Measurements from ENCODE around the gene APOL2. TPM values are rescaled to one million over a fixed set of nuclear protein-coding genes. Genes with fewer than 3 reads are reported as not detected.

The APOL2 gene
- total and polyA plus RNA-seq, 11 donors = 26.6 to 213 (median 53.3) TPM

DNA sequence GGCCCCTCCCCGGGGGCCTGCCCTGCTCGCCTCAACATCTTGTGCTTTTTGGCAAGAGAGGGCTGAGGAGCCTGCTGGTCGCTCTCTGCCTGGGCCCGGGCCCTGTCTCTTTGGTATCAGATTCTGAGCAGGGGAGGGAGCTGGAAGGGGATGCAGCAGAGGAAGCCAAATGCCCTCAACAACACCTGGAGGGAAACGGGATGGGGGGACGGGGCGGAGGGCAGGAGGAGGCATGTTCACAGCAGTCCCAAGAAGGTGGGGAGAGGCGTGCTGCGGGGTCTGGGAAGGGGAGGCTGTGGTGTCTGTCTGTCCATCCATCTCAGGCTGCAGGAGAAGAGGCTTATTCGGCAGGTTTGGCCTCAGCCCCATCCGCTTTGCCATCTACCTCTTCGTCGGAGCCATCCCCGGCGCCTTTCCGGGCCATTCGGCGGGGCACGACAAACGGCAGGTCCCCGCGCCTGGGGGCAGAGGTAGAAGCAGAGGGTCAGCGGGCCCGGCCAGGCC is 43.1 kb upstream of the APOL2 start:
- Histone ChIP-seq H3K9me3 (no peaks in the 10 kb centered on the region), H3K27ac (peak overlapping the region in 5 of 12 donors; percentile 27 to 55 (median 36)), H3K36me3 (peaks cover 5 to 84% (median 70%) of the 10 kb centered on the region in 9 donors), H3K27me3 (no peaks in the 10 kb centered on the region), H3K4me3 (no peak overlapping the region), H3K4me1 (peaks cover 0 to 31% (median 17%) of the 10 kb centered on the region in 12 donors)
- TF ChIP-seq, protein P1, sequence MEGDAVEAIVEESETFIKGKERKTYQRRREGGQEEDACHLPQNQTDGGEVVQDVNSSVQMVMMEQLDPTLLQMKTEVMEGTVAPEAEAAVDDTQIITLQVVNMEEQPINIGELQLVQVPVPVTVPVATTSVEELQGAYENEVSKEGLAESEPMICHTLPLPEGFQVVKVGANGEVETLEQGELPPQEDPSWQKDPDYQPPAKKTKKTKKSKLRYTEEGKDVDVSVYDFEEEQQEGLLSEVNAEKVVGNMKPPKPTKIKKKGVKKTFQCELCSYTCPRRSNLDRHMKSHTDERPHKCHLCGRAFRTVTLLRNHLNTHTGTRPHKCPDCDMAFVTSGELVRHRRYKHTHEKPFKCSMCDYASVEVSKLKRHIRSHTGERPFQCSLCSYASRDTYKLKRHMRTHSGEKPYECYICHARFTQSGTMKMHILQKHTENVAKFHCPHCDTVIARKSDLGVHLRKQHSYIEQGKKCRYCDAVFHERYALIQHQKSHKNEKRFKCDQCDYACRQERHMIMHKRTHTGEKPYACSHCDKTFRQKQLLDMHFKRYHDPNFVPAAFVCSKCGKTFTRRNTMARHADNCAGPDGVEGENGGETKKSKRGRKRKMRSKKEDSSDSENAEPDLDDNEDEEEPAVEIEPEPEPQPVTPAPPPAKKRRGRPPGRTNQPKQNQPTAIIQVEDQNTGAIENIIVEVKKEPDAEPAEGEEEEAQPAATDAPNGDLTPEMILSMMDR (IDR thresholded peaks at IDR 0.05) = no peak
- no peak for TF ChIP-seq POLR2A (IDR thresholded peaks at IDR 0.05)
- peak in 1 of 5 donors; percentile 26 for DNase-seq
- intact Hi-C loops (cut with DNase I) = loop anchor here in 2 of 10 donors (5.0 to 10.0 kb wide), 2 partner anchors 58 to 85 kb away; no protein-coding TSS in a partner anchor
- no peak for ATAC-seq
- WGBS, 4 donors = 83 to 86% (median 85%) methylated on average over 16 to 24 of the region's 24 CpGs

- no peak for TF ChIP-seq POLR2A (IDR thresholded peaks at IDR 0.05)
- TF ChIP-seq, protein P1 (IDR thresholded peaks at IDR 0.05) = no peak
- intact Hi-C loops (cut with DNase I) = loop anchor here in 2 of 10 donors (5.0 to 10.0 kb wide), 2 partner anchors 57 to 85 kb away; no protein-coding TSS in a partner anchor
- Histone ChIP-seq H3K4me3 (no peak overlapping the region), H3K27ac (peak overlapping the region in 6 of 12 donors; percentile 27 to 55 (median 35)), H3K4me1 (peaks cover 0 to 29% (median 19%) of the 10 kb centered on the region in 12 donors), H3K27me3 (no peaks in the 10 kb centered on the region), H3K36me3 (peaks cover 5 to 79% (median 65%) of the 10 kb centered on the region in 9 donors), H3K9me3 (no peaks in the 10 kb centered on the region)
- 69 to 76% (median 72%) methylated on average over 14 of the region's 14 CpGs for WGBS, 4 donors
- no peak for DNase-seq
- ATAC-seq = no peak
Measured at GRCh38 chr22:36281781-36282327, 42.5 kb upstream of the APOL2 start.

- no peaks in the 10 kb centered on the region for H3K27me3 ChIP-seq
- intact Hi-C loops (cut with DNase I) = loop anchor here in 2 of 10 donors (5.0 to 10.0 kb wide), 2 partner anchors 56 to 83 kb away; no protein-coding TSS in a partner anchor
- H3K4me3 ChIP-seq = no peak overlapping the region
- no peaks in the 10 kb centered on the region for H3K9me3 ChIP-seq
- WGBS, 4 donors = 65 to 71% (median 68%) methylated on average over 8 of the region's 8 CpGs
- no peak for DNase-seq
- TF ChIP-seq, protein P1 (IDR thresholded peaks at IDR 0.05) = no peak
- TF ChIP-seq POLR2A (IDR thresholded peaks at IDR 0.05) = no peak
- peaks cover 2 to 64% (median 50%) of the 10 kb centered on the region in 9 donors for H3K36me3 ChIP-seq
- peak overlapping the region in 1 of 12 donors; percentile 18 for H3K27ac ChIP-seq
- H3K4me1 ChIP-seq = peaks cover 0 to 16% (median 11%) of the 10 kb centered on the region in 12 donors
- peak in 1 of 4 donors; percentile 10 for ATAC-seq
Measured at GRCh38 chr22:36280379-36280778, 41.1 kb upstream of the APOL2 start.

DNA sequence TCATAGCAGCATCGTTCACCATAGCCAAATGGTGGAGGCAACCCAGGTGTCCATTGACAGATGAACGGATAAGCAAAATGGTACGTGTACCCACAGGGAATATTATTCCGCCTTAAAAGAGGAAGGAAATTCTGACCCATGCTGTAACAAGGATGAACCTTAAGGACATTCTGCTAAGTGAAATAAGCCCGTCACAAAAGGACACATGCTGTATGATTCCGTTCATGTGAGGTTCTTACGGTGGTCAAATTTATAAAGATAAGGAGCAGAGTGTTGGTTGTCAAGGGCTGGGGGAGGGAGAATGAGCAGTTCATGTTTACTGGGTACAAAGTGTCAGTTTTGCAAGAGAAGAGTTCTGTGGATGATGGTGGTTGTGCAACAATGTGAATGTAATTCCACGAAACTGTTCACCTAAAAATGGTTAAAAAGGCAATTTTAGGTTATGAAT is 39.9 kb upstream of the APOL2 start:
- Histone ChIP-seq H3K4me3 (no peak overlapping the region), H3K27ac (peak overlapping the region in 1 of 12 donors; percentile 18), H3K36me3 (peaks cover 0 to 52% (median 39%) of the 10 kb centered on the region in 9 donors), H3K4me1 (peaks cover 0 to 15% (median 9%) of the 10 kb centered on the region in 12 donors), H3K9me3 (no peaks in the 10 kb centered on the region), H3K27me3 (no peaks in the 10 kb centered on the region)
- no peak for TF ChIP-seq POLR2A (IDR thresholded peaks at IDR 0.05)
- TF ChIP-seq, protein P1 (IDR thresholded peaks at IDR 0.05) = no peak
- intact Hi-C loops (cut with DNase I) = loop anchor here in 8 of 10 donors (5.0 to 10.0 kb wide), 5 partner anchors 54 to 137 kb away; no protein-coding TSS in a partner anchor
- no peak for ATAC-seq
- WGBS, 4 donors = 68 to 79% (median 73%) methylated on average over 8 of the region's 8 CpGs
- no peak for DNase-seq
